ENCODE results near the gene RXRA.

DNA sequence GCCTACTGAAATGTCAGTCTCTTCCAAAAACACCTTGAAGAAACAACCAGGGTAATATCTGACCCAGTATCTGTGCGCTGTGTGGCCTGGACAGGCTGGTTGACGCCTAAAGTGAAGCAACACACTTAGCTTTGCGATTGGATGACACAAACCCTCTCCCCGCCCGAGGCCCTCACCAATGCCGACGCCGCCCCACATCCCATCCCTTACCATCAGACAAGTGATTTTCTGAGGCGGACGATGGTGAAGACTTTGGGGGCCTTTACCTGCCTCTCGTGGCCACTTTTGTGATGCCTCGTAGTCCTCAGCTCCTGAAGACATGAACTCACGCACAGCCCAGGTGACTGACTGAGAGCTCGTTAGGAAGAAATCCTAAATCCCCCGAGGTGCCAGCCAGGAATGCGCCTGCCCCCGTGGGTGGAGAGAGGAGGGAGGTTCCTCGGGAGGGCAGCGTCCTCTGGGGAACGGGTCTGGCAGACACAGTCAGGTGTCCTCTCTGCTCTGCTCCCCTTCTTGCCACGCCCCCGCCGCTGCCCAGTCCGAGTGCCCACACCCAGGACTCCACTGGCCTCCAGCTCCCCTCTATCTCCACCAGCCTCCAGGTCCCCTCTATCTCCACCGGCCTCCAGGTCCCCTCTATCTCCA, 31.0 kb upstream of the RXRA start:
- TF ChIP-seq, protein P1, sequence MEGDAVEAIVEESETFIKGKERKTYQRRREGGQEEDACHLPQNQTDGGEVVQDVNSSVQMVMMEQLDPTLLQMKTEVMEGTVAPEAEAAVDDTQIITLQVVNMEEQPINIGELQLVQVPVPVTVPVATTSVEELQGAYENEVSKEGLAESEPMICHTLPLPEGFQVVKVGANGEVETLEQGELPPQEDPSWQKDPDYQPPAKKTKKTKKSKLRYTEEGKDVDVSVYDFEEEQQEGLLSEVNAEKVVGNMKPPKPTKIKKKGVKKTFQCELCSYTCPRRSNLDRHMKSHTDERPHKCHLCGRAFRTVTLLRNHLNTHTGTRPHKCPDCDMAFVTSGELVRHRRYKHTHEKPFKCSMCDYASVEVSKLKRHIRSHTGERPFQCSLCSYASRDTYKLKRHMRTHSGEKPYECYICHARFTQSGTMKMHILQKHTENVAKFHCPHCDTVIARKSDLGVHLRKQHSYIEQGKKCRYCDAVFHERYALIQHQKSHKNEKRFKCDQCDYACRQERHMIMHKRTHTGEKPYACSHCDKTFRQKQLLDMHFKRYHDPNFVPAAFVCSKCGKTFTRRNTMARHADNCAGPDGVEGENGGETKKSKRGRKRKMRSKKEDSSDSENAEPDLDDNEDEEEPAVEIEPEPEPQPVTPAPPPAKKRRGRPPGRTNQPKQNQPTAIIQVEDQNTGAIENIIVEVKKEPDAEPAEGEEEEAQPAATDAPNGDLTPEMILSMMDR (IDR thresholded peaks at IDR 0.05) = no peak
- no peak for TF ChIP-seq EP300 (IDR thresholded peaks at IDR 0.05)
